ENCODE measurements around the gene IQCK.
A peak's percentile ranks its signal among the peaks of the same experiment; 100 is the strongest.
"Not testable (repeated sequence)": the region's sequence is repeated elsewhere in the genome, so short reads cannot be mapped to it uniquely, and the experiment has no call there.

Gene IQCK

GRCh38 chr16:19760356-19761060, 42.4 kb downstream of the IQCK start:
- DNase-seq: no peak

GRCh38 chr16:19765860-19766553, 47.9 kb downstream of the IQCK start:
- DNase-seq: no peak

GRCh38 chr16:19766554-19766884, 48.4 kb downstream of the IQCK start:
- no peak for DNase-seq

- DNase-seq: no peak
These were observed 48.9 kb downstream of the IQCK start for GRCh38 chr16:19766988-19767387.

GRCh38 chr16:19767497-19767896, 49.4 kb downstream of the IQCK start:
- no peak for DNase-seq

GRCh38 chr16:19769239-19769638, 51.2 kb downstream of the IQCK start:
- no peak for DNase-seq

GRCh38 chr16:19771040-19771439, 53.0 kb downstream of the IQCK start:
- DNase-seq: no peak

- no peak for DNase-seq
These were observed 53.7 kb downstream of the IQCK start for GRCh38 chr16:19771796-19772195.

- DNase-seq: no peak
These were observed 56.0 kb downstream of the IQCK start for GRCh38 chr16:19774024-19774423.

GRCh38 chr16:19776147-19776546, 58.1 kb downstream of the IQCK start:
- no peak for DNase-seq

- DNase-seq: no peak
These were observed 58.5 kb downstream of the IQCK start for GRCh38 chr16:19776565-19776964.

- DNase-seq: no peak
These were observed 62.2 kb downstream of the IQCK start for GRCh38 chr16:19780321-19780720.

- DNase-seq: no peak
These were observed 63.2 kb downstream of the IQCK start for GRCh38 chr16:19781226-19781625.

- no peak for DNase-seq
These were observed 65.5 kb downstream of the IQCK start for GRCh38 chr16:19783363-19784182.

GRCh38 chr16:19784183-19784736, 66.2 kb downstream of the IQCK start:
- DNase-seq: no peak

- DNase-seq: no peak
These were observed 67.0 kb downstream of the IQCK start for GRCh38 chr16:19785081-19785480.

- no peak for DNase-seq
These were observed 67.5 kb downstream of the IQCK start for GRCh38 chr16:19785512-19786130.

GRCh38 chr16:19801369-19801768, 83.3 kb downstream of the IQCK start:
- not testable (repeated sequence) for DNase-seq

- DNase-seq: not testable (repeated sequence)
These were observed 83.8 kb downstream of the IQCK start for GRCh38 chr16:19801824-19802223.

- DNase-seq: no peak
These were observed 84.5 kb downstream of the IQCK start for GRCh38 chr16:19802612-19803011.

GRCh38 chr16:19804538-19805323, 86.7 kb downstream of the IQCK start:
- peak; percentile 83 for DNase-seq

- DNase-seq: no peak
These were observed 87.5 kb downstream of the IQCK start for GRCh38 chr16:19805459-19806162.

Data from MV-4-11 (cell line).